Retinal pigment epithelial cell (primary cell): ENCODE measurements around the gene TIE1.

Source experiments
- DNase-seq: peaks from one replicate; pipeline ENCODE4 v3.0.0-alpha.2; 2010; ENCODE audit warnings: low read depth
- H3K4me3 ChIP-seq: 2 replicates; pipeline ENCODE4 v1.5.1; 2011; ENCODE audit warnings: mild to moderate bottlenecking, low read length, control low read depth, moderate library complexity
- TF ChIP-seq, protein P1 (sequence below): conservative IDR thresholded peaks from 2 replicates; pipeline ENCODE4 v1.5.1; 2011; ENCODE audit warnings: low read depth, low read length, control low read depth, inconsistent platforms

The TIE1 gene

DNA sequence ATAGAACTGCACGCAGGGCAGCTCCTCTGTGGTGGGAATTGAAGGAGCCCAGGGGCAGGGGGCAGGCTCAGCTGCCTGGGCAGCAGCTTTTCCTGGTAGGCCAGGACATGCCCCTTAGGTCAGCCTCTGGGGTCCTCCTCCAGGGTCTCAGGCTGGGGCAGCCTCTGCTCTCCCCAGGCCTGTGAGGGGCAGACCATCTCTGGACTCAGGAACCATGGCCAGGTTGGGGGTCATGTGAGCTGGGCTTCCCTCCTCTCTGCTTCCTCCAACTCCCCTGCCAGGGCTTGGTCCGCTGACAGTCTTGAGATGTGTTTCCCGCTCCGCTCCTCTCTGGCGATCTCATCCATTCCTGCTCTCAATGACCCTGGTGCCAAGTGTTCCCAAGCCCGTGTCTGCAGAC, 21.1 kb upstream of the TIE1 start:
- no peak for DNase-seq
- TF ChIP-seq, protein P1, sequence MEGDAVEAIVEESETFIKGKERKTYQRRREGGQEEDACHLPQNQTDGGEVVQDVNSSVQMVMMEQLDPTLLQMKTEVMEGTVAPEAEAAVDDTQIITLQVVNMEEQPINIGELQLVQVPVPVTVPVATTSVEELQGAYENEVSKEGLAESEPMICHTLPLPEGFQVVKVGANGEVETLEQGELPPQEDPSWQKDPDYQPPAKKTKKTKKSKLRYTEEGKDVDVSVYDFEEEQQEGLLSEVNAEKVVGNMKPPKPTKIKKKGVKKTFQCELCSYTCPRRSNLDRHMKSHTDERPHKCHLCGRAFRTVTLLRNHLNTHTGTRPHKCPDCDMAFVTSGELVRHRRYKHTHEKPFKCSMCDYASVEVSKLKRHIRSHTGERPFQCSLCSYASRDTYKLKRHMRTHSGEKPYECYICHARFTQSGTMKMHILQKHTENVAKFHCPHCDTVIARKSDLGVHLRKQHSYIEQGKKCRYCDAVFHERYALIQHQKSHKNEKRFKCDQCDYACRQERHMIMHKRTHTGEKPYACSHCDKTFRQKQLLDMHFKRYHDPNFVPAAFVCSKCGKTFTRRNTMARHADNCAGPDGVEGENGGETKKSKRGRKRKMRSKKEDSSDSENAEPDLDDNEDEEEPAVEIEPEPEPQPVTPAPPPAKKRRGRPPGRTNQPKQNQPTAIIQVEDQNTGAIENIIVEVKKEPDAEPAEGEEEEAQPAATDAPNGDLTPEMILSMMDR, result no peak
- H3K4me3 ChIP-seq, result no peak overlapping the region

- no peak for DNase-seq
- TF ChIP-seq, protein P1, result no peak
These were observed 20.1 kb upstream of the TIE1 start for GRCh38 chr1:43280692-43281091.

GRCh38 chr1:43282220-43283195, 18.3 kb upstream of the TIE1 start:
- DNase-seq, result no peak
- H3K4me3 ChIP-seq, result no peak overlapping the region
- TF ChIP-seq, protein P1, result no peak

More at GRCh38 chr1:43280692-43281091, 20.1 kb upstream of the TIE1 start:
- H3K4me3 ChIP-seq, result no peak overlapping the region

GRCh38 chr1:43284065-43284464, 16.7 kb upstream of the TIE1 start:
- DNase-seq, result no peak
- no peak overlapping the region for H3K4me3 ChIP-seq
- TF ChIP-seq, protein P1, result no peak

GRCh38 chr1:43284546-43285110, 16.2 kb upstream of the TIE1 start:
- TF ChIP-seq, protein P1, result no peak
- no peak overlapping the region for H3K4me3 ChIP-seq
- DNase-seq, result no peak

DNA sequence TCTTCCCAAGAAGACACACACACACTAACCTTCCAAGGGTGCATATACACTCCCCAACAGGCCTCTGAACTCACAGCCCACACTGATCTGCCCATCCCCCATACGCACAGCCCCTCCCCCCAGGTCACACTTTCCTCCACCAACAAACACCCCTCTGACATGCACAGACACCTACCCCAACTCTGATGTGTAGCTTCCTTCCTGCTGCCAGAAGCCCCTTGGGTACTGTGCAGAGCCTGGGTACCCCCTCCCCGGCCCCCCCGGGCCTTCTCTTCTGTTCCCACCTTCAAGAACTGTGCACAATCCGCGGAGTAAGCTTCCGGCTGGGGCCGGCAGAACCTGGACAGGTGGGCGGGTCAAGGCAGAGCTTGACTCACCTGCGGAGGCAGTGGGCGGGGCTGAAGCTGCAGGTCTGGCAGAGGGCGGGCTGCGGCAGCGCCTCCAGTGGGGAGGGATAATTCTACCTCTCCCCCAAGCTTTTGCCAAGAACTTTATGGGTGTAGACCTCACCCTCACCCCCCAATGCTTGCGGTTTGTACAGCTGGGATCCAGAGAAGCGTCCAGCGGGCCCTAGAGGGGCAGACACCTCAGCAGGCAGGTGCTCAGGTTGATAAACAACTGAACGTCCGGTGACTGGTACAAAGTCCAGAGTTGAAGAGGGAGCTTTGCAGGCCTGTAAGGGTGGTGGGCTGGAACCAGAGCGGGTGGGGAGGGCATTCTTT, 15.4 kb upstream of the TIE1 start, which contains the start of gene C1orf210:
C1orf210 (minus strand) TSS at position 313 of the 722 bp plus-strand sequence. CDS start 2,311 bp downstream, outside the sequence.
- TF ChIP-seq, protein P1, result peak; percentile 6
- no peak within 1 kb of the TSS for H3K4me3 ChIP-seq
- DNase-seq, result no peak
